Middle frontal gyrus (tissue), 1 donor: ENCODE data around the gene KCNK17.

Experiments
- DNase-seq: peaks from one replicate; pipeline ENCODE4 v3.0.0-alpha.2; 2015; ENCODE audit warnings: low spot score; ENCODE audit errors: extremely low spot score

Gene KCNK17, protein sequence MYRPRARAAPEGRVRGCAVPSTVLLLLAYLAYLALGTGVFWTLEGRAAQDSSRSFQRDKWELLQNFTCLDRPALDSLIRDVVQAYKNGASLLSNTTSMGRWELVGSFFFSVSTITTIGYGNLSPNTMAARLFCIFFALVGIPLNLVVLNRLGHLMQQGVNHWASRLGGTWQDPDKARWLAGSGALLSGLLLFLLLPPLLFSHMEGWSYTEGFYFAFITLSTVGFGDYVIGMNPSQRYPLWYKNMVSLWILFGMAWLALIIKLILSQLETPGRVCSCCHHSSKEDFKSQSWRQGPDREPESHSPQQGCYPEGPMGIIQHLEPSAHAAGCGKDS

GRCh38 chr6:39314273-39314795, at the start of gene KCNK17:
KCNK17 (minus strand) TSS chr6:39314419; CDS start chr6:39314320, 99 bp downstream.
- DNase-seq, result no peak

- DNase-seq, result no peak
Measured at GRCh38 chr6:39363280-39363679, 49.1 kb upstream of the KCNK17 start.

DNA sequence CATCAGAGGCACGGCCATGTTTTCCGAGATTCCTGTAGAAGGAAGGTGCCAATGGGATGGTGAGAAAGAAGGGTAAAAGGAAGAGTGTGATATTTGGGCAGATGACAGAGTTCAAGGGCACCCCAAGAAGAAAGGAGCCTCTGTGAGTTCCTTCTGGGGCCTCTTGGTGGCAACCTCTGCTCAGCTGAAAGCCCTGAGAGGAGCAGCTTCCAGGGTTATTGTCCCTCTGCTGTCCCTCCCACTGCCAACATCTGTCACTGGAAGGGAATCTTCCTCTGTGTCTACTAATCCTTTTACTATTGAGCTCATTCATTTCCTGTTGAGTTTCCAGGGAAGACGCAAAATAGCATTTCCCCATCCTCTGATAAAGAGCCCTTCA, 48.3 kb upstream of the KCNK17 start:
- DNase-seq, result no peak

DNA sequence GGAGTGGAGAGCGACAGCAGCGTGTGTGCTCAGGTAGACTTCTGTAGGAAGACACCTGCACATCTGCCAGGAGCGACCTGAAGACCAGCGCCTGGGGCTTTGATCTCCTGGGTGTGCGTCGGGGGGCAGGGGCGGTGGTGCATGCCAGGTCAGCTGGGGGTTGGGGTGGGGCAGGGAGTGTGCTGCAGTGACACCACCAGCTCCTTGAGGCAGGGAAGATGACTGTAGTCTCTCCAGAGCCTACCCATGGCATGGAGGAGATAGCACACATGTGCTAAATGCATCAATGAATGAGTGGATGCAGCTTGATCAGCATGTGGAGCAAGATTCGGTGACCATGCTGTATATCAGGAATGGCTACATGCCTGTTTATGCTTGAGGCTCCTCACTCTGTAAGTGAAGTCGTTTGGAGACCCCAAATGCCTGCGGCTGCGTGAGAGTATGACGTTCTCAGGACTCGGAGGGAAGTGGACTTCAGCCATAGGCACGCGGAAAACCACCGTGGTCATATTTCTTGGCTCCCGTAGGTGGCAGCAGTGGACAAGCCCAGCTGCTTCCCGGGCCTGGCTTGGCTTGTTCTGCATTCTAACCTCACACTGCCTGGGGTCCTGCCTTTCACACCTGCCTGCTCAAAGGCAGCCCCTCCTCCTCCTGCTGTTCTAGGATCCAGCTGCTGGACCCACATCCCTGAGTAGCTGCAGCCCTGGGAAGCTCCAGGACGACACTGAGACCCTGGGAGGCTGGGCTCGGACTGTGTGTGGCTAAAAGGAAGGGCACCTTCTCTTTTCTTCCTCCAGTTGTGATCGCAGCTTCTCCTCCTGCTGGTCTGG, 47.7 kb upstream of the KCNK17 start:
- peak; percentile 66 for DNase-seq

DNA sequence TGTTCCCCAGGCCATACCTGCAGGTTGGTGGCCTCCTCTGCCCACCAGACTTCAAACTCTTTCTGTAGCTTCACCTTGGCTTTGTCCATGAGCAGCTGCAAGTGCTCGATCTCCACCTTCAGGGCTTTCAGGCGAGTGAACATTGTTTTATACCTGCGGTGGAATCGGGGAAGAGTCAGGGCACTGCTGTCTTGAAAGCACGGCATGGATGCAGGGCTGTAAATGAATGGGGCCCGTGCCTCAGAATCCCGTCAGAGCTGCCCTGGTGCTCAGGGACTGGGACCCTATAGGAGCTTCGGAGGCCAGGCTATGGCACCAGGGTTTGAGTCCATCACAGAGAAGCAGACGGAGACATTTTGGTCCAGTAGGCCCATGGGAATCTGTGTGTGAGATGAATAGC, 46.2 kb upstream of the KCNK17 start:
- no peak for DNase-seq

DNA sequence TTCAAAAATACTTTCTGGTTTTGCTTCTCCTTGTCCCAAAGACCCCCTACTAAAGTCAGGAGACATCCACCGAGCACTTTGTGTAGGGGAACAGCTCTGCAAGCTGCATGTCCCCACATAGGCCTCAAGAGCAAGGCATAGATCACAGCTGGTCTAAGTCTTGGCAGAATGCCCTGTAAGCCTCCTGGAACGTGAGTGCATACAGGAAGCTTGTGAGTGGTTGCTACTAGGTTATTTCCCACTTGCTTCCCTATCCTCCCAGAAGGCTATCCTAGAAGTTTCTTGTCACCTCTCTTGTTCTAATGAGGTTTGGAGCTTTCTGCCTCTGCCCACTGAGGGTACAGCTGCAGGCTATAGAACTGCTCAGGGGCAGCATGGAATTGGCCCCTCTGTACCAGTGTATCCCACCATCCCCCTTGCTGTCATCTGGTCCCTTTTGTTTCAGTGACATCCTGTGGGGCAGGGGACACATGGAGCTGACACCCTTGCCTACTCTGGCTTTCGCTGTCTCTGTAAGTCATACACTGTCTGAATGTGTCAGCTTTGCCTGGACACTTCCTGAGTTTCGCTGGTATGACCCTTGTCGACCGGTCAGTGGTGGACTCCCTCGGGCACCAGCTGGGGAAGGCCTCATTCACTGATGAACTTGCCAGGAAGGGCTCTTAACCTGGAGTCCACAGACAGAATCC, 43.9 kb upstream of the KCNK17 start:
- DNase-seq, result no peak

- DNase-seq, result no peak
Measured at GRCh38 chr6:39353698-39354315, 39.6 kb upstream of the KCNK17 start.

DNA sequence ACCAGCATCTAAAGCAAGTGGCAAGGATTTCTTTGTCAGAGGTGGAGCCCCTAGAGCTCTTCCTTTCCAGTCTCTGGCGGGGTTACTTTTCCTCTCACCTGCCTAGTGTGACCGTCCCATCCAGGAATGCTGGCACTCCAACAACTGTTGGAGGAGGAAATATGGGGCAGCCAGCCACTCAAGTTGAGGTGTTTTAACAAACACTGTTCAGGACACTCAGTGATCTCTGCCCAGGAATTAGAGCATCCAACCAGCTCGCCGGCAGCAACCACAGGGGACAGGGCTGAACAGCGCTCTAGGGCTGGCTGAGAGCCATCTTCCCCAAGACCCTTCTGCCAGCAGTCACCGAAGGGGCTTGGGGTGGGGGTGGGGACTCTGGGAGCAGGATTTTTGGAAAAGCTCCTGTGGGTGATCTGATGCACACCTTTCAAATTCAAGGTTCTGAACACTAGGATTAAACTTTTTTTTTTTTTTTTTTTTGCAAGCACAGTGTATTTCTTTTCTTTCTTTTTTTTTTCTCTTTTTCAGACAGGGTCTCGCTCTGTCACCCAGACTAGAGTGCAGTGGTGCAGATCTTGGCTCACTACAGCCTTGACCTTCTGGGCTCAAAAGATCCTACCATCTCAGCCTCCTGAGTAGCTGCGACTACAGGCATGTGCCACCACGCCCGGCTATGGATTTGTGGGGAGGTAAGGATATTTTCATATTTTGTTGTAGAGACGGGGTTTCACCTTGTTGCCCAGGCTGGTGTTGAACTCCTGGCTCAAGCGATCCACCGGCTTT, 36.7 kb upstream of the KCNK17 start:
- no peak for DNase-seq

GRCh38 chr6:39348740-39349139, 34.5 kb upstream of the KCNK17 start:
- DNase-seq, result no peak

DNA sequence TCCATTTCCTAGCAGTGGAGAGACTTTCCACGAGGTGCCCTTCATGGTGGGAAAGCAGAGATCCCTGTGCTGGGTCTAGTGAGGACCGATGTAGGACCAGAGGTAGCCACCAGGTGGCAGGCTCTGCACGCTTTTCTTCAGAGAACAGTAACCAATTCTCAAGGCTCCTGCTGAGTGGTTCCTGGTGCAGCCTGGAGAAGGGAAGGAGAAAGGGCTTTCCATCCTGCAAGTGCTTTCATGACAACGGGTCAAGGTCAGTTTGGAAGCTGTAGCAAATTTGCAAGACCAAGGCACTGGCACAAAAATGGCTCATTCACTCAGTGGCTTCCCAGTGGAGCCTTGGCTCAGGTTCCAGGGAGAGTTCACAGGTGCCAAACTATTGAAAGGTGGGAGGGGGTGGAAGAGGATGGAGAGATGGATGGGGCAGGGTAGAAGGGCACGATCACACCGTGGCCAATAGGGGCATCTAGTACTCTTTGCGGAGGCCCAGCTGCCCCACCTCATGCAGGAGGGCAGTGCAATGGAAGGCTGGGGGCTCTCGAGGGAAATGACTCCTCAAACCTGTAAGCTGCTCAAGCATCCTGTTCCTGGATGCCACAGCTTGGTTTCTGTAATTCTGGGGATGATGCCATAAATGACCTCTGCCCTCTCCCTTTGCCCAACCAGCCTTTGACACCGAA, 33.8 kb upstream of the KCNK17 start:
- peak; percentile 50 for DNase-seq

DNA sequence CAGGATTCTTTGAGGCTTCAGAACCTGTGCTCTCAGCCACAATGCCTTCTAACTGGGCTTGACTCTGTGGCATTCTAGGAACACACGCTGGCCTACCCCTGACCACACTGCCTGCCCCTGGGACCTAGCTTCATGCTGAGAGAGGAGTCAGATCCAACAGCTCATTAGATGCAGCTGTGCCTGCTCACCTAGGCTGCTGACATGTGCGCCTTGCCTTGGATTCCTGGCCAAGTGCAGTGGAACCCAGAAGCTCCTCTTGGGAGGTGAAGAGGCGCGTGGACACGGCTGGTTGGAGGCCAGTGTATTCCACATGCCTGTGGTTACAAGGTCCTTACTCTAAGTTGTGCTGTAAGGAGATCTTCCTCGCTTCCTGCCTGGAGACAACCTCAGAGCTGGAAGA, 33.0 kb upstream of the KCNK17 start:
- no peak for DNase-seq

GRCh38 chr6:39344821-39345280, 30.6 kb upstream of the KCNK17 start:
- DNase-seq, result no peak

GRCh38 chr6:39343396-39343870, 29.2 kb upstream of the KCNK17 start:
- DNase-seq, result no peak

DNA sequence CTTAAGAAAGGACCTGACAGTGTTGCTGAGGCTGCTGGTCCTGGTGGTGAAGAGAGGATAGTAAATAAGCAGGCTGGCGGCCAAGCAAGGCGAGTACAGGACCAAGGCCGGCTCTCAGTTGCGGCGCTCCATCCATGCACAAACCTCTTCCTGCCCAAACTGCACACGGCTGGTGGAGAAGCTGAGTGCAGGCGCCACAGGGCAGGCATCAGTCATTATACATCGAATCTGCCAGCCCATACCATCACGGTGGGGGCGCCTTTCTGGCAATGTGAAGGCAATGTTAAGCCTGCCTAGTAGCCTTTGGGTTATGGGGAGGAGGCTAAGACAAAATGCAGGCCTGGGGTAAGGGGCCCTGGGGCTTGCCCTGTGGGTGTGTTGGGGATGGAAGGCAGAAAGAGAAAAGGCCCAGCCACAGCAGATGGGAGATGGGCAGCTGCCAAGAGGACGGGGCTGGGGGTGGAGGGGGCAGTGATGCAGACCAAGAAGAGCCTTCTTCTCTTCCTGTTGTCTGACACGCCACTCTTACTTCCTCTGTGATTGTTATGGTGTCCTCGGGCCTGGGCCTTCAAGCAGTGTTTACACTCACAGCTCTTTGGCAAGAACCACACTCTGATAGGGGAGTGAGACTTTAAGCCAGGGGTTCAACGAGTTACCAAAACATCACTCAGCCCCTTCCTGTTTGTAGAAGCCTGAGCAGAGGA, 28.6 kb upstream of the KCNK17 start:
- no peak for DNase-seq

- DNase-seq, result no peak
Measured at GRCh38 chr6:39341937-39342336, 27.7 kb upstream of the KCNK17 start.

DNA sequence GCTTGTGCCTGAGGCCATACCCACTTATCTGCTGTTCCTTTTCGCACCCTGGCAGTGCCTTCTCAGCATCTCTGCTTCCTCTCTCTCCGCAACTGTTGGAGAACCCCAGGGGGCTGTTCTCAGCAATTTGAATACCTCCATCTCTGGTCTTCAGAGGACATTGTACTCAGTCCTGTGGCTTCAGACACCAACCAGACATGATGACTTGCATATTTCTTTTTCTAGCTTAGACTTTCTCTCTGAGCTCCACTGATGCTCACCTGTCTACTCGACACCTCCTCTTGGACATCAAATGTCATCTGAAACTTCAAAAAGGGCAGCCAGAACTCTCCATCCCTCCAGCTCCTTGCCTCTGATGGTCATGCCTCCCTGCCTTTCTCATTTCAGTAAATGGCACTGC, 27.1 kb upstream of the KCNK17 start:
- DNase-seq, result no peak

DNA sequence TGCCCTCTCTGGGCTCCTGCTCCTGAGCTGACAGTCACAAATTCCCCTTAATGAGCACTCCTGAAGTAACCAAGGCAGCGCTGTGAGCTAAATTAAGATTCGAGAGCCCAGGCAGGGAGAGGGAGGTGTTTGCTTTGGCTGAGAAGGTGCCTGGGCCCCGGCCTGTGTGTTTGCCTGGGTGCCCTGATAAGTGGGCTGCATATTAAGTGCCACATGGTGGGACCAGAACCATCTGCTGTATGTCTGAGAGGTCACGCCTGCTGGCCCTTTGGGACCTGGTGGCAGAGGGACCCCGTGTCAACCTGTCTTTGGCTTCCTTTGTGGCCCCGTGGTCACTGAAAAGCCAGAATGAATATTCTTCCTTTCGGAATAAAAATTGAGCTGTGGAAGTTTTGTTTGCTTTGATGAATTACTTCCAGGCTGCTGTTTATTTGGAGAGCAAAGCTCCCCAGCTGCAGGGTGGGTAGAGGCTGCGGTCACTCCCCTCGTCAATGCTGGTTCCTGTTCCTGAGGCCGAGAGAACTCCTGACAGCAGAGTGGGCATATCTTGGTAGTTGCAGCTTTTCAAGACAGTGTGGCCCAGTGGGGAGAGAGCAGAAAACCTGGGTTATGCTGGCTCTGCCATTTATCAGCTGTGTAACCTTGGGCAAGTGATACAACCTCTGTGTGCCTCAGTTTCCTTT, 25.8 kb upstream of the KCNK17 start:
- no peak for DNase-seq

- no peak for DNase-seq
Measured at GRCh38 chr6:39339096-39339867, 25.1 kb upstream of the KCNK17 start.
